Upper lobe of left lung (tissue), 6 donors: ENCODE data around the gene EXOC4. TPM values are rescaled to one million over a fixed set of nuclear protein-coding genes. Genes with fewer than 3 reads are reported as not detected.

Experiments used
- ATAC-seq, 2 donors: fragments of 200-7000 bp; cut with Tn5 transposase; one replicate each; pipeline ENCODE4 v1.9.1; 2022; ENCODE audit warnings: mild to moderate bottlenecking in 2 of 2, moderate library complexity in 2 of 2; ENCODE audit not compliant: low FRiP score in 2 of 2
- DNase-seq, 2 donors: peaks; one replicate each; pipeline ENCODE4 v3.0.0-alpha.2; 2019 to 2020
- H3K27ac ChIP-seq, 4 donors: fragments of 200-600 bp; sonication (generic); one replicate each; pipeline ENCODE4 v1.5.1; 2016 to 2019
- H3K27me3 ChIP-seq, 4 donors: fragments of 200-600 bp; sonication (generic); one replicate each; pipeline ENCODE4 v1.5.1; 2017 to 2019
- H3K36me3 ChIP-seq, 4 donors: fragments of 200-600 bp; sonication (generic); one replicate each; pipeline ENCODE4 v1.5.1; 2016 to 2019
- H3K4me1 ChIP-seq, 4 donors: fragments of 200-600 bp; sonication (generic); one replicate each; pipeline ENCODE4 v1.5.1; 2018 to 2019
- H3K4me3 ChIP-seq, 4 donors: fragments of 200-600 bp; sonication (generic); one replicate each; pipeline ENCODE4 v1.5.1; 2017 to 2019; ENCODE audit warnings: mild to moderate bottlenecking in 2 of 4, moderate library complexity in 1 of 4
- H3K9me3 ChIP-seq, 4 donors: fragments of 200-600 bp; sonication (generic); one replicate each; pipeline ENCODE4 v1.5.1; 2018 to 2019
- CTCF ChIP-seq, 6 experiments: fragments of 450-650 bp in 4 of 6; fragments of 200-600 bp in 2 of 6; sonication (generic) in 2 of 6; IDR thresholded peaks; one replicate each; pipeline ENCODE4 v1.5.1; 2016 to 2019; ENCODE audit warnings: antibody characterized with exemption in 6 of 6
- EP300 ChIP-seq, 4 donors: sonication (generic); formaldehyde crosslinking; IDR thresholded peaks; one replicate each; pipeline ENCODE4 v1.5.1; 2017; ENCODE audit warnings: antibody characterized with exemption in 4 of 4, control low read depth in 2 of 4
- POLR2A ChIP-seq, 4 donors: fragments of 450-650 bp; IDR thresholded peaks; one replicate each; pipeline ENCODE4 v1.5.1; 2016 to 2017; ENCODE audit warnings: antibody characterized with exemption in 4 of 4, mild to moderate bottlenecking in 2 of 4
- POLR2AphosphoS5 ChIP-seq, 2 donors: sonication (generic); formaldehyde crosslinking; IDR thresholded peaks; one replicate each; pipeline ENCODE4 v1.5.1; 2017; ENCODE audit warnings: antibody characterized with exemption in 2 of 2
- WGBS, 2 donors: methylation state at CpG; one replicate each; pipeline ENCODE4 v1.1.5; 2017 to 2018; 5-methylcytosine and 5-hydroxymethylcytosine counted together
- total RNA-seq, 6 donors: library from RNA; depleted of rRNA in 4 of 6; stranded (reverse); fragments of >200 nt in 4 of 6; gene quantifications; one replicate each; pipeline versions ENCODE4 v1.1.0 to v1.2.1, GENCODE V29; 2016 to 2021
- donor health status: DM: no; HTN: no; CAD: no; lungs with moderate emphysema.
- donor health status: DM: no; HTN: yes; CAD: no; lungs with severe emphysema.

EXOC4 gene
- total RNA-seq, 6 donors from 2014 or later: 56.3 to 325 (median 99.4) TPM

GRCh38 chr7:134068670-134069069 lies 815.8 kb downstream of the EXOC4 start:
- ATAC-seq (no peak), DNase-seq (no peak)
- Histone ChIP-seq H3K4me1 (no peaks in the 10 kb centered on the region), H3K36me3 (peaks cover 0 to 3% (median 0%) of the 10 kb centered on the region in 4 donors), H3K27ac (no peak overlapping the region), H3K4me3 (no peak overlapping the region), H3K9me3 (no peaks in the 10 kb centered on the region), H3K27me3 (no peaks in the 10 kb centered on the region)
- TF ChIP-seq CTCF (IDR thresholded peaks at IDR 0.05) (no peak), POLR2A (IDR thresholded peaks at IDR 0.05) (no peak), POLR2AphosphoS5 (IDR thresholded peaks at IDR 0.05) (no peak), EP300 (IDR thresholded peaks at IDR 0.05) (no peak)
- 89 to 96% methylated on average over 6 of the region's 6 CpGs for WGBS, 2 donors

DNA sequence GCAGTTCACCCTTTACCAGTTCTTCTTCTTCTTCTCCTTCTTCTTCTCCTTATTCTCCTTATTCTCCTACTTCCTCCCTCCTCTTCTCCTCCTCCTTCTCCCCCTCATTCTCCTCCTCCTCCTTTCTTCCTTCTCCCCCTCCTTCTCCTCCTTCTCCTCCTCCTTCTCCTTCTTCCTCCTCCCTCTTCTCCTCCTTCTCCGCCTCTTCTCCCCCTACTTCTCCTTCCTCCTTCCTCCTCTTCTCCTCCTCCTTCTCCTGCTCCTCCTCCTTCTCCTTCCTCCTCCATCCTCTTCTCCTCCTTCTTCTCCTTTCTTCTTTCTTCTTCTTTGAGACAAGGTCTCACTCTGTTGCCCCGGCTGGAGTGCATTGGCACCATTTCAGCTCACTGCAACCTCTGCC lies 816.3 kb downstream of the EXOC4 start:
- no peaks in the 10 kb centered on the region for H3K4me1 ChIP-seq
- no peaks in the 10 kb centered on the region for H3K9me3 ChIP-seq
- H3K36me3 ChIP-seq: peaks cover 0 to 3% (median 0%) of the 10 kb centered on the region in 4 donors
- no peaks in the 10 kb centered on the region for H3K27me3 ChIP-seq
- H3K4me3 ChIP-seq: no peak overlapping the region
- H3K27ac ChIP-seq: no peak overlapping the region
- no peak for DNase-seq
- 91 to 100% methylated on average over 2 of the region's 2 CpGs for WGBS, 2 donors
- no peak for ATAC-seq
- TF ChIP-seq POLR2AphosphoS5 (IDR thresholded peaks at IDR 0.05) (no peak), CTCF (IDR thresholded peaks at IDR 0.05) (no peak), POLR2A (IDR thresholded peaks at IDR 0.05) (no peak), EP300 (IDR thresholded peaks at IDR 0.05) (no peak)

DNA sequence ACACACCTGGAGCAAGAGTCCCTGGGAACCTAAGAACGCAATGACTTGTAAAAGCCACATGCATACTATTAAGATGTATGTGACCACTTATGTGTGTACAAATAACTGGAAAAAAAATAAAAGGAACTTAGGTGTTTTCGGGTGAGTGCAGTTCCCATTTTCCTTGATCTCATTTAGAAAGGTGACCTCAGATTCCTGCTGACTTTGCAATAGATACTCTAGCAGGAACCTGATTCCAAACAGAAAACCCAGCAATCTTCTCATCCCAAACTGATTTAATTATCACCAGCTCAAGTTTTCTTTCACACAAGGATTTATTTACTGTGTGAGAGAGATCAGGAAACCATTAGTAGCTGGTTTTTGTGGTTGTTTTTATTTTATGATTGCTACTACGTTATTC lies 817.8 kb downstream of the EXOC4 start:
- no peaks in the 10 kb centered on the region for H3K9me3 ChIP-seq
- H3K27me3 ChIP-seq: no peaks in the 10 kb centered on the region
- no peak for TF ChIP-seq POLR2AphosphoS5 (IDR thresholded peaks at IDR 0.05)
- TF ChIP-seq EP300 (IDR thresholded peaks at IDR 0.05): no peak
- TF ChIP-seq CTCF (IDR thresholded peaks at IDR 0.05): no peak
- H3K36me3 ChIP-seq: peaks cover 0 to 3% (median 0%) of the 10 kb centered on the region in 4 donors
- ATAC-seq: no peak
- no peak overlapping the region for H3K4me3 ChIP-seq
- no peak for DNase-seq
- WGBS, 2 donors: 79 to 94% methylated on average over 3 of the region's 3 CpGs
- H3K27ac ChIP-seq: no peak overlapping the region
- H3K4me1 ChIP-seq: no peaks in the 10 kb centered on the region

- no peak overlapping the region for H3K27ac ChIP-seq
- peaks cover 0 to under 1% (median 0%) of the 10 kb centered on the region in 4 donors for H3K36me3 ChIP-seq
- H3K27me3 ChIP-seq: no peaks in the 10 kb centered on the region
- H3K9me3 ChIP-seq: no peaks in the 10 kb centered on the region
- TF ChIP-seq EP300 (IDR thresholded peaks at IDR 0.05) (no peak), POLR2AphosphoS5 (IDR thresholded peaks at IDR 0.05) (no peak), CTCF (IDR thresholded peaks at IDR 0.05) (no peak), POLR2A (IDR thresholded peaks at IDR 0.05) (no peak)
- no peaks in the 10 kb centered on the region for H3K4me1 ChIP-seq
- ATAC-seq: no peak
- DNase-seq: no peak
- H3K4me3 ChIP-seq: no peak overlapping the region
Measured at GRCh38 chr7:134071355-134072331, 818.8 kb downstream of the EXOC4 start.
